Kidney epithelial cell (primary cell): Measurements from ENCODE around the gene ITPK1. TPM values are rescaled to one million over a fixed set of nuclear protein-coding genes. Genes with fewer than 3 reads are reported as not detected.

ENCODE experiments used
- DNase-seq: peaks from one replicate; pipeline ENCODE4 v3.0.0-alpha.2; 2010; ENCODE audit warnings: low read depth
- H3K27me3 ChIP-seq: 2 replicates; pipeline ENCODE4 v1.6.0; 2011; ENCODE audit warnings: low read length; ENCODE audit not compliant: control insufficient read depth, insufficient read depth
- H3K36me3 ChIP-seq: 2 replicates; pipeline ENCODE4 v1.5.1; 2011; ENCODE audit warnings: low read length; ENCODE audit not compliant: control insufficient read depth, insufficient read depth
- H3K4me3 ChIP-seq: 2 replicates; pipeline ENCODE4 v1.5.1; 2011; ENCODE audit warnings: low read depth, mild to moderate bottlenecking, control low read depth, low read length
- total RNA-seq: library from RNA; depleted of rRNA; stranded (reverse); fragments of >200 nt; gene quantifications from 2 replicates; pipeline ENCODE4 v1.2.3, GENCODE V29; 2015
- TF ChIP-seq, protein P1 (sequence below): IDR thresholded peaks from 2 replicates; pipeline ENCODE4 v1.5.1; 2011; ENCODE audit warnings: mild to moderate bottlenecking, moderate library complexity, low read length, control low read depth, inconsistent platforms; ENCODE audit not compliant: insufficient read depth, poor library complexity, severe bottlenecking

ITPK1 gene
- total RNA-seq, 1 donor from 2014 or later, result 21.3 TPM

DNA sequence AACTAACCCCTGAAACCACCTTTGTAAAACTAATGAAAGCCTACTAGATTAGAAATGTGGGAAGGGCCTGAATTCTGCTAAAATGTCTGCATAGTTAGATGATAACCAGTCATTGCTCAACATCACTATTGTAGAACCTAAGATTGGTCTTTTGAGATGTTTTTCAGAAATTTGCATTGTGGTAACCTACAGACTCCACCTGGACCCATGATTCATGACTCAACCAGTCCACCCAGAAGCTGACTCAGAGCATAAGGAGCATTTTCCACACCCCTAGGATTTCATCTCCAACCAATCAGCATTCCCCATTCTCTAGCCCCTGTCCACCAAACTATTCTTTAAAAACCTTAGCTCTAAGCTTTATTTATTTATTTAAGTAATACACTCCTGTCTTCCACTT lies 223.1 kb downstream of the ITPK1 start:
- no peak for DNase-seq
- Histone ChIP-seq H3K27me3 (no peaks in the 10 kb centered on the region), H3K36me3 (no peaks in the 10 kb centered on the region), H3K4me3 (no peak overlapping the region)
- TF ChIP-seq, protein P1, sequence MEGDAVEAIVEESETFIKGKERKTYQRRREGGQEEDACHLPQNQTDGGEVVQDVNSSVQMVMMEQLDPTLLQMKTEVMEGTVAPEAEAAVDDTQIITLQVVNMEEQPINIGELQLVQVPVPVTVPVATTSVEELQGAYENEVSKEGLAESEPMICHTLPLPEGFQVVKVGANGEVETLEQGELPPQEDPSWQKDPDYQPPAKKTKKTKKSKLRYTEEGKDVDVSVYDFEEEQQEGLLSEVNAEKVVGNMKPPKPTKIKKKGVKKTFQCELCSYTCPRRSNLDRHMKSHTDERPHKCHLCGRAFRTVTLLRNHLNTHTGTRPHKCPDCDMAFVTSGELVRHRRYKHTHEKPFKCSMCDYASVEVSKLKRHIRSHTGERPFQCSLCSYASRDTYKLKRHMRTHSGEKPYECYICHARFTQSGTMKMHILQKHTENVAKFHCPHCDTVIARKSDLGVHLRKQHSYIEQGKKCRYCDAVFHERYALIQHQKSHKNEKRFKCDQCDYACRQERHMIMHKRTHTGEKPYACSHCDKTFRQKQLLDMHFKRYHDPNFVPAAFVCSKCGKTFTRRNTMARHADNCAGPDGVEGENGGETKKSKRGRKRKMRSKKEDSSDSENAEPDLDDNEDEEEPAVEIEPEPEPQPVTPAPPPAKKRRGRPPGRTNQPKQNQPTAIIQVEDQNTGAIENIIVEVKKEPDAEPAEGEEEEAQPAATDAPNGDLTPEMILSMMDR, result no peak

DNA sequence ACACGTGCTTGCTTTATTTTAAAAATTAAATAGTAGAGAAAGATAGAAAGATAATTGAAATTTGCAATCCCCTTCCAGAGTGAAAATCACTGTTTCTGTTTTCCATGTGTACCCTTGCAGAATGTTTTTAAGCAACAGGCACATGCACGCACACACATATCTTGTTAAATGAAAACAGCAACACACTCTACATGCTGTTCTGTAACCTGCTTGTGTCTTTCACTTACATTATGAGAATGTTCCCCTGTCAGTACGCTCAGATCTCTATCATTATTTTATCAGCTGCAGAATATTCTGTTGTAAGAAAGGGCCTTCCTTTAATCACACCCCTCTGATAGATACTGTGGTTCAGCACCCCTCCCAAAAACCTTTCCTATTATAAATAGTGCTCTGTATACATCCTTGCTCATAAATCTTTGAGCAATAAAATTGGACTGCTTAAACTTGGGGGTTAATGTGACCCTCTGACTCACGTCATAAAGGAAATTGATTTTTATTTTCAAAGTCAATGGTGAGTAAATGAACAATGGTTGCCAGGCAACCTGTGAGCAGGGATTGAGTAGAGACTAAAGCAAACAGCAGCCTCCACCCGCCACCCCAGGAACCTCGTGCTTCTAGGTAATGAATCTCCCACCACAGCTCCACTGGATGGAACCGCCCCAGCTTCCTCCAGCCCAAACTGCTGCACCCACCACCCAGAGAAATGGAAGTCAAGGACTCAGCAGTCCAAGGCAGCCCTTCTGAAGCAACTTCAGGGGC lies 224.7 kb downstream of the ITPK1 start:
- no peak for DNase-seq
- Histone ChIP-seq H3K36me3 (no peaks in the 10 kb centered on the region), H3K4me3 (no peak overlapping the region), H3K27me3 (peaks cover 8% of the 10 kb centered on the region)
- TF ChIP-seq, protein P1, result no peak

- Histone ChIP-seq H3K27me3 (peaks cover 14% of the 10 kb centered on the region), H3K4me3 (no peak overlapping the region), H3K36me3 (no peaks in the 10 kb centered on the region)
- TF ChIP-seq, protein P1, result no peak
- DNase-seq, result no peak
Measured at GRCh38 chr14:92888896-92889295, 226.8 kb downstream of the ITPK1 start.

DNA sequence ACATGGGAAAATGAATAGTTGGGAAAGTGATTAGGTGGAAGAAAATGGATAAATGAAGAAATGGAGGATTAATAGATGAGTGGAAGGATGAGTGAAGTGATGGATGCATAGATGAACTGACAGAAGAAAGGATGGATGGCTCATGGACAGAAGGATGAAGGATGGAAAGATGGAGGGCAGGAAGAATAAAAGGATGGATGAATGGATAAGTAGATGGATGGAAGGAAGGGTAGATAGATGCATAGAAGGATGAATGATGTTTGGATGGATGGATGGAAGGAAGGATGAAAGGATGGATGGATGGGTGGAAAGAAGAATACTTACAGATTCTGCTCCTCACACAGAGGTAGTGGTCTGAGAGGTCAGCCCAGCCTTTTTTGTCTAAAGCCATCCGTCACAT lies 228.6 kb downstream of the ITPK1 start:
- TF ChIP-seq, protein P1, result no peak
- DNase-seq, result no peak

More for the DNA sequence above, 228.6 kb downstream of the ITPK1 start:
- Histone ChIP-seq H3K4me3 (no peak overlapping the region), H3K27me3 (peaks cover 14% of the 10 kb centered on the region), H3K36me3 (no peaks in the 10 kb centered on the region)

Other genes with a start within 250 kb of the ITPK1 start
- gene CHGA, start 192.8 kb downstream of the ITPK1 start, total RNA-seq, result not detected in 2 replicates
- 26.1 and 26.2 TPM in 2 replicates for gene MOAP1, start 69.0 kb upstream of the ITPK1 start, total RNA-seq
- 14.1 and 17.0 TPM in 2 replicates for gene LYSET, start 69.4 kb upstream of the ITPK1 start, total RNA-seq
- gene GON7, start 91.1 kb upstream of the ITPK1 start, total RNA-seq, result 13.5 and 14.9 TPM in 2 replicates
- gene UBR7, start 91.3 kb upstream of the ITPK1 start, total RNA-seq, result 12.5 and 16.1 TPM in 2 replicates
- gene BTBD7, start 217.1 kb upstream of the ITPK1 start, total RNA-seq, result 27.5 and 29.6 TPM in 2 replicates
- not detected in 2 replicates for gene COX8C, start 231.3 kb upstream of the ITPK1 start, total RNA-seq